SK-N-SH treated with all-trans-retinoic acid at 6 μM for 48 hours (cell line): ENCODE measurements around the gene UAP1.

Experiments
- ATAC-seq: fragments of 200-7000 bp; cut with Tn5 transposase; 3 replicates; pipeline ENCODE4 v1.9.1; 2020; ENCODE audit warnings: mild to moderate bottlenecking, moderate library complexity
- BACH2 ChIP-seq: fragments of 250-450 bp; sonication (Bioruptor Pico); IDR thresholded peaks from 2 replicates; pipeline ENCODE4 v1.9.0; 2021; ENCODE audit warnings: mild to moderate bottlenecking, borderline replicate concordance
- CREB5 ChIP-seq: fragments of 250-450 bp; sonication (Bioruptor Pico); IDR thresholded peaks from 2 replicates; pipeline ENCODE4 v1.5.1; 2020; ENCODE audit warnings: low read depth, mild to moderate bottlenecking, moderate library complexity
- CSDC2 ChIP-seq: fragments of 250-450 bp; sonication (Bioruptor Pico); IDR thresholded peaks from 2 replicates; pipeline ENCODE4 v1.5.0; 2020; ENCODE audit warnings: mild to moderate bottlenecking, moderate library complexity
- CSRNP3 ChIP-seq: fragments of 250-450 bp; sonication (Bioruptor Pico); IDR thresholded peaks from 2 replicates; pipeline ENCODE4 v1.5.1; 2021; ENCODE audit warnings: mild to moderate bottlenecking, moderate library complexity
- ESRRG ChIP-seq: fragments of 250-450 bp; sonication (Bioruptor Pico); IDR thresholded peaks from 2 replicates; pipeline ENCODE4 v1.6.1; 2021; ENCODE audit warnings: mild to moderate bottlenecking
- GLIS3 ChIP-seq: fragments of 250-450 bp; sonication (Bioruptor Pico); IDR thresholded peaks from 2 replicates; pipeline ENCODE4 v1.5.0; 2020; ENCODE audit warnings: mild to moderate bottlenecking, moderate library complexity
- OSR1 ChIP-seq: fragments of 250-450 bp; sonication (Bioruptor Pico); IDR thresholded peaks from 2 replicates; pipeline ENCODE4 v1.8.0; 2022; ENCODE audit warnings: moderate library complexity, mild to moderate bottlenecking, inconsistent platforms
- POU6F1 ChIP-seq: fragments of 250-450 bp; sonication (Bioruptor Pico); IDR thresholded peaks from 2 replicates; pipeline ENCODE4 v1.8.0; 2021; ENCODE audit warnings: low read depth, mild to moderate bottlenecking, moderate library complexity, borderline replicate concordance
- RARB ChIP-seq: fragments of 250-450 bp; sonication (Bioruptor Pico); IDR thresholded peaks from 2 replicates; pipeline ENCODE4 v1.8.0; 2021; ENCODE audit warnings: mild to moderate bottlenecking, moderate library complexity
- SNAI2 ChIP-seq: fragments of 250-450 bp; sonication (Bioruptor Pico); IDR thresholded peaks from 2 replicates; pipeline ENCODE4 v1.5.0; 2020; ENCODE audit warnings: mild to moderate bottlenecking, moderate library complexity
- TCF4 ChIP-seq: fragments of 250-450 bp; sonication (Bioruptor Pico); IDR thresholded peaks from 2 replicates; pipeline ENCODE4 v1.8.0; 2021; ENCODE audit warnings: mild to moderate bottlenecking, moderate library complexity, borderline replicate concordance
- TOX ChIP-seq: fragments of 250-450 bp; sonication (Bioruptor Pico); IDR thresholded peaks from 2 replicates; pipeline ENCODE4 v1.8.0; 2021; ENCODE audit warnings: mild to moderate bottlenecking, moderate library complexity, borderline replicate concordance
- TSHZ2 ChIP-seq: fragments of 250-450 bp; sonication (Bioruptor Pico); IDR thresholded peaks from 2 replicates; pipeline ENCODE4 v1.5.0; 2020; ENCODE audit warnings: mild to moderate bottlenecking, moderate library complexity
- ZC3H10 ChIP-seq: fragments of 250-450 bp; sonication (Bioruptor Pico); IDR thresholded peaks from 2 replicates; pipeline ENCODE4 v1.5.1; 2021; ENCODE audit warnings: mild to moderate bottlenecking, moderate library complexity
- ZFP3 ChIP-seq: fragments of 250-450 bp; sonication (Bioruptor Pico); IDR thresholded peaks from 2 replicates; pipeline ENCODE4 v1.5.0; 2020; ENCODE audit warnings: mild to moderate bottlenecking, moderate library complexity
- ZFP30 ChIP-seq: fragments of 450-650 bp; formaldehyde crosslinking; IDR thresholded peaks from 2 replicates; pipeline ENCODE4 v1.5.0; 2022; ENCODE audit warnings: mild to moderate bottlenecking, moderate library complexity
- ZNF565 ChIP-seq: fragments of 450-650 bp; formaldehyde crosslinking; conservative IDR thresholded peaks from 2 replicates; pipeline ENCODE4 v1.5.0; 2020; ENCODE audit warnings: low read depth, mild to moderate bottlenecking, moderate library complexity
- ZNF70 ChIP-seq: fragments of 450-650 bp; formaldehyde crosslinking; IDR thresholded peaks from 2 replicates; pipeline ENCODE4 v1.5.0; 2020; ENCODE audit warnings: mild to moderate bottlenecking, moderate library complexity
- ZNF8 ChIP-seq: fragments of 450-650 bp; formaldehyde crosslinking; IDR thresholded peaks from 2 replicates; pipeline ENCODE4 v1.5.0; 2020; ENCODE audit warnings: mild to moderate bottlenecking, moderate library complexity
- TF ChIP-seq, protein P1 (sequence below): fragments of 250-450 bp; sonication (Bioruptor Pico); IDR thresholded peaks from 2 replicates; pipeline ENCODE4 v1.8.0; 2020; ENCODE audit warnings: mild to moderate bottlenecking, moderate library complexity, borderline replicate concordance

UAP1 gene

DNA sequence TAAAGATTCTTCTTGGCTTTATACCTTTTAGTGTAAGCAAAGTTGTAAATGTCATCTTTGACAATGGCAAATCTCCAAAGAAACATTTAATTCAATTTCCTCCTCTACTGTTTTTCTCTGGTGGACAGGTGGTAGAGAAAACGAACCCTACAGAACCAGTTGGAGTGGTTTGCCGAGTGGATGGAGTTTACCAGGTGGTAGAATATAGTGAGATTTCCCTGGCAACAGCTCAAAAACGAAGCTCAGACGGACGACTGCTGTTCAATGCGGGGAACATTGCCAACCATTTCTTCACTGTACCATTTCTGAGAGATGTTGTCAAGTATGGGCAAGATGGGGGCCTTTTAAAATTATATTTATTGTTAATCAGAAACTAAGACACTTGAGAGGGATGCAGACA lies 25.8 kb downstream of the UAP1 start:
- no peak for ATAC-seq
- TF ChIP-seq RARB (CRISPR knock-in tag) = no peak
- TF ChIP-seq ZFP30 (CRISPR knock-in tag) = no peak
- TF ChIP-seq ZNF565 (CRISPR knock-in tag) = no peak
- no peak for TF ChIP-seq GLIS3
- no peak for TF ChIP-seq BACH2
- TF ChIP-seq ESRRG (CRISPR knock-in tag) = no peak
- TF ChIP-seq TSHZ2 (CRISPR knock-in tag) = no peak
- TF ChIP-seq CSDC2 (CRISPR knock-in tag) = no peak
- no peak for TF ChIP-seq TOX (CRISPR knock-in tag)

DNA sequence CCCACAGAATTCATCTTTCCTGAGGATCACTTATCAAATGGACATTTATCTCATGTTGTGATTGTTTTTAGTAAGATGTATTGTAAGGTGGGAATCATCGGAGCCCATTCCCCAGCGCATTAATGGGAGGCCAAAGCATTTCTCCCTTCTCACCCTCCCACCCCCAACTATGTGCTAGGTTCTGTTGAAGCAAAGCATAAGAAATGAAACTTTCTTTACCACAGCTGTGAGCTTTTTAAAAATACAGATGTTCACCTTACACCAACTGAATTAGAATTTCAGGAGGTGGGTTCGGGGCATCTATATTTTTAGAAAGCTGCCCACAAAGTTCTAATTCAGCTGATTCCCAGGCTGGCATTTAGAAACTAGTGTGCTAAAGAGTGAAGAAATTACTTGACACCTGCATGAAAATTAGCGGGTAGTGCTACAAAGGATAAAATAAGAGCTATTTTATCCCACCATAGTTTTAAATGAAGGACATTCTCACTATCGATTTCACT lies 26.3 kb downstream of the UAP1 start:
- TF ChIP-seq ZNF70 (CRISPR knock-in tag) (no peak), ZFP3 (CRISPR knock-in tag) (no peak), ZC3H10 (CRISPR knock-in tag) (no peak), CREB5 (CRISPR knock-in tag) (no peak)
- TF ChIP-seq, protein P1, sequence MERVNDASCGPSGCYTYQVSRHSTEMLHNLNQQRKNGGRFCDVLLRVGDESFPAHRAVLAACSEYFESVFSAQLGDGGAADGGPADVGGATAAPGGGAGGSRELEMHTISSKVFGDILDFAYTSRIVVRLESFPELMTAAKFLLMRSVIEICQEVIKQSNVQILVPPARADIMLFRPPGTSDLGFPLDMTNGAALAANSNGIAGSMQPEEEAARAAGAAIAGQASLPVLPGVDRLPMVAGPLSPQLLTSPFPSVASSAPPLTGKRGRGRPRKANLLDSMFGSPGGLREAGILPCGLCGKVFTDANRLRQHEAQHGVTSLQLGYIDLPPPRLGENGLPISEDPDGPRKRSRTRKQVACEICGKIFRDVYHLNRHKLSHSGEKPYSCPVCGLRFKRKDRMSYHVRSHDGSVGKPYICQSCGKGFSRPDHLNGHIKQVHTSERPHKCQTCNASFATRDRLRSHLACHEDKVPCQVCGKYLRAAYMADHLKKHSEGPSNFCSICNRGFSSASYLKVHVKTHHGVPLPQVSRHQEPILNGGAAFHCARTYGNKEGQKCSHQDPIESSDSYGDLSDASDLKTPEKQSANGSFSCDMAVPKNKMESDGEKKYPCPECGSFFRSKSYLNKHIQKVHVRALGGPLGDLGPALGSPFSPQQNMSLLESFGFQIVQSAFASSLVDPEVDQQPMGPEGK = no peak
- TF ChIP-seq, all 23 proteins: peak for 0
- no peak for ATAC-seq

GRCh38 chr1:162590101-162590500 lies 28.6 kb downstream of the UAP1 start:
- ATAC-seq = no peak
- TF ChIP-seq TOX (CRISPR knock-in tag) (no peak), CSRNP3 (CRISPR knock-in tag) (no peak), SNAI2 (CRISPR knock-in tag) (no peak), BACH2 (no peak)

GRCh38 chr1:162590686-162591085 lies 29.2 kb downstream of the UAP1 start:
- no peak for ATAC-seq

DNA sequence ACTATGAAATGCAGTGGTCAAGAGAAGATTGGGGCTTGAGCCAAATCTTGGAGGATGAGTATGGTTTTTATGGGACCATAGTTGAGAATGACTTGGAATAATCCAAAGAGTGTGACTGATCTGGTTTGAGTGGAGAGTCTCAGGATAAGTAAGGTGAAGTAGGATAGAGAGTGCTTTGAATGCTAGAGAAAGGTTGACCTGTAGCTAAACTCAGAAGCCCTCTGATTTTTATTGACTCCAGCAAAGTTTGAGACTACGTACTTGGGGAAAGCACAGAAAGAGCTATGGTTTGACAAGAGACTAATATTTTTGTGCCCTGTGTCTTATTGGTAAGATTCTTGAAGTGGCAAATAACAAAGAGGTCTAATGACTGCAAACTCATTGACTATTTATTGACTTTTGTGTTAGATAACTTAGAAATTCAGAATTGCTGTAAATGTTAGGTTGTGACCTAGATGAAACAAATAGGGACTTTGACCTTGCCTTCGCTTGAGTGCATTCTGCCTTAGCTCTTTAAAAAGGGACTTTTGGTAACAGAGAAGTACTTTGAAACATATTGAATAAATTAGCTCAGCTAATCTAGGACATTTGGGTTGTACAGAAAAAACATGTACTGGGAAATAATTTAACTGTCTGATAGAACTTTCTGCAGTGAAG lies 35.1 kb downstream of the UAP1 start:
- no peak for ATAC-seq
- TF ChIP-seq ZFP30 (CRISPR knock-in tag) = no peak
- TF ChIP-seq, protein P1 = no peak
- no peak for TF ChIP-seq TOX (CRISPR knock-in tag)
- no peak for TF ChIP-seq TCF4 (CRISPR knock-in tag)
- no peak for TF ChIP-seq CREB5 (CRISPR knock-in tag)
- no peak for TF ChIP-seq ZC3H10 (CRISPR knock-in tag)
- no peak for TF ChIP-seq CSRNP3 (CRISPR knock-in tag)
- TF ChIP-seq POU6F1 (CRISPR knock-in tag) = no peak
- no peak for TF ChIP-seq ZNF8 (CRISPR knock-in tag)
- TF ChIP-seq SNAI2 (CRISPR knock-in tag) = no peak

More at GRCh38 chr1:162590686-162591085, 29.2 kb downstream of the UAP1 start:
- TF ChIP-seq ZNF70 (CRISPR knock-in tag) = no peak
- no peak for TF ChIP-seq CSDC2 (CRISPR knock-in tag)
- no peak for TF ChIP-seq OSR1 (CRISPR knock-in tag)
- no peak for TF ChIP-seq RARB (CRISPR knock-in tag)
